GM23338 (cell line): ENCODE results near the gene ENPP4. TPM values are rescaled to one million over a fixed set of nuclear protein-coding genes. Genes with fewer than 3 reads are reported as not detected.
"Not testable (repeated sequence)": the region's sequence is repeated elsewhere in the genome, so short reads cannot be mapped to it uniquely, and the experiment has no call there.

ENCODE experiments used
- ATAC-seq: fragments of 200-7000 bp; cut with Tn5 transposase; 3 replicates; pipeline ENCODE4 v1.9.1; 2020
- DNase-seq: peaks from one replicate; pipeline ENCODE4 v3.0.0-alpha.2; 2015; ENCODE audit warnings: low spot score
- H2AFZ ChIP-seq: fragments of 200-600 bp; sonication (generic); 2 replicates; pipeline ENCODE4 v1.8.0; 2016; ENCODE audit warnings: antibody characterized with exemption, mild to moderate bottlenecking, moderate library complexity
- H3F3A ChIP-seq: fragments of 200-600 bp; sonication (generic); replicated peaks from 2 replicates; pipeline ENCODE4 v1.8.0; 2017; ENCODE audit warnings: antibody characterized with exemption, mixed run types, low read depth
- H3K27ac ChIP-seq: fragments of 200-600 bp; sonication (generic); 2 replicates; pipeline ENCODE4 v1.6.1; 2016; ENCODE audit warnings: low read depth
- H3K27me3 ChIP-seq: fragments of 200-600 bp; sonication (generic); 2 replicates; pipeline ENCODE4 v1.8.0; 2016; ENCODE audit warnings: mild to moderate bottlenecking, mixed run types, moderate library complexity; ENCODE audit not compliant: insufficient read depth
- H3K36me3 ChIP-seq: fragments of 200-600 bp; sonication (generic); 2 replicates; pipeline ENCODE4 v1.8.0; 2016; ENCODE audit warnings: mild to moderate bottlenecking; ENCODE audit not compliant: insufficient read depth
- H3K4me1 ChIP-seq: fragments of 200-600 bp; sonication (generic); 2 replicates; pipeline ENCODE4 v1.8.0; 2016; ENCODE audit warnings: mild to moderate bottlenecking, moderate library complexity; ENCODE audit not compliant: insufficient read depth
- H3K4me2 ChIP-seq: fragments of 200-600 bp; sonication (generic); 2 replicates; pipeline ENCODE4 v1.7.1; 2017; ENCODE audit warnings: mixed run types
- H3K4me3 ChIP-seq: fragments of 200-600 bp; sonication (generic); 2 replicates; pipeline ENCODE4 v1.6.1; 2016; ENCODE audit warnings: mixed run types
- H3K79me2 ChIP-seq: fragments of 200-600 bp; sonication (generic); replicated peaks from 2 replicates; pipeline ENCODE4 v1.8.0; 2017; ENCODE audit warnings: mild to moderate bottlenecking; ENCODE audit not compliant: insufficient read depth
- H3K9me2 ChIP-seq: fragments of 200-600 bp; sonication (generic); 2 replicates; pipeline ENCODE4 v1.8.0; 2017; ENCODE audit not compliant: insufficient read depth
- H4K20me1 ChIP-seq: fragments of 200-600 bp; sonication (generic); replicated peaks from 2 replicates; pipeline ENCODE4 v1.8.0; 2017; ENCODE audit warnings: mild to moderate bottlenecking; ENCODE audit not compliant: insufficient read depth
- H3K27ac Mint-ChIP-seq: 2 replicates; pipeline ENCODE4 v1.8.0; 2020; ENCODE audit warnings: inconsistent platforms, mild to moderate bottlenecking, moderate library complexity, mixed read lengths
- H3K27me3 Mint-ChIP-seq: 3 replicates; pipeline ENCODE4 v1.8.0; 2022; ENCODE audit warnings: low read depth, mild to moderate bottlenecking, moderate library complexity, mixed read lengths, inconsistent platforms; ENCODE audit not compliant: insufficient read depth, poor library complexity
- H3K36me3 Mint-ChIP-seq: 3 replicates; pipeline ENCODE4 v1.8.0; 2021; ENCODE audit warnings: low read depth, mild to moderate bottlenecking, inconsistent platforms, moderate library complexity, mixed read lengths
- H3K4me1 Mint-ChIP-seq: 3 replicates; pipeline ENCODE4 v1.8.0; 2020; ENCODE audit warnings: mild to moderate bottlenecking, inconsistent platforms, mixed read lengths
- H3K4me3 Mint-ChIP-seq: 3 replicates; pipeline ENCODE4 v1.8.0; 2021; ENCODE audit warnings: moderate library complexity, mild to moderate bottlenecking, inconsistent platforms, mixed read lengths
- H3K9me3 Mint-ChIP-seq: 3 replicates; pipeline ENCODE4 v1.8.0; 2020; ENCODE audit warnings: moderate library complexity, mild to moderate bottlenecking, inconsistent platforms, mixed read lengths
- CTCF ChIP-seq, 2 experiments: fragments of 200-600 bp in 1 of 2; sonication (generic) in 1 of 2; conservative IDR thresholded peaks; 2 replicates each; pipeline versions ENCODE4 v1.5.1 to v1.6.1; 2016 to 2017; ENCODE audit warnings: antibody characterized with exemption in 2 of 2, low read depth in 2 of 2, mild to moderate bottlenecking in 2 of 2, moderate library complexity in 1 of 2
- ETS1 ChIP-seq: IDR thresholded peaks from 2 replicates; pipeline ENCODE4 v1.6.1; 2016; ENCODE audit warnings: antibody characterized with exemption
- JUNB ChIP-seq: IDR thresholded peaks from one replicate; pipeline ENCODE4 v1.6.1; 2016; ENCODE audit warnings: antibody characterized with exemption; ENCODE audit not compliant: unreplicated experiment
- NANOG ChIP-seq: IDR thresholded peaks from 2 replicates; pipeline ENCODE4 v1.6.1; 2016; ENCODE audit warnings: antibody characterized with exemption, borderline replicate concordance
- polyA plus RNA-seq: library from polyadenylated mRNA; unstranded; fragments of >200 nt; fragmentation: Nextera tagmentation; extraction: Ambion mirVana; gene quantifications from 2 replicates; pipeline ENCODE4 v1.2.1, GENCODE V29; 2016
- total RNA-seq: library from RNA; depleted of rRNA; stranded (reverse); fragments of >200 nt; shearing (Covaris generic); gene quantifications from 2 replicates; pipeline ENCODE4 v1.2.3, GENCODE V29; 2014

The ENPP4 gene
- total and polyA plus RNA-seq, 2 experiments from 2014 or later: 2.2 to 4.4 TPM

GRCh38 chr6:46080111-46080510, 49.7 kb upstream of the ENPP4 start (continued):
- TF ChIP-seq ETS1 (no peak), CTCF (conservative IDR thresholded peaks at IDR 0.05; ENCODE audit: low read depth in 2 of 2) (no peak)

GRCh38 chr6:46085688-46086087, 44.1 kb upstream of the ENPP4 start:
- Mint-ChIP-seq H3K9me3 (peaks cover 34% of the 10 kb centered on the region), H3K36me3 (peaks cover 14% of the 10 kb centered on the region)
- H3K9me2 ChIP-seq, H3K27me3 Mint-ChIP-seq, ATAC-seq, H3K79me2 ChIP-seq, H3K4me3 ChIP-seq, H3K27me3 ChIP-seq, H3K27ac Mint-ChIP-seq, H4K20me1 ChIP-seq, H3K4me3 Mint-ChIP-seq, H3K4me1 Mint-ChIP-seq, H3K27ac ChIP-seq, H3K4me1 ChIP-seq, H3K4me2 ChIP-seq, DNase-seq, H3F3A ChIP-seq, H2AFZ ChIP-seq, H3K36me3 ChIP-seq: not testable (repeated sequence)

GRCh38 chr6:46090115-46091079, 39.4 kb upstream of the ENPP4 start:
- ATAC-seq (peak; percentile 76), DNase-seq (peak; percentile 76)
- H3K27ac Mint-ChIP-seq: no peak overlapping the region
- Histone ChIP-seq H3F3A (no peaks in the 10 kb centered on the region), H2AFZ (peak overlapping the region; percentile 53; the same call in 1 of the 2 replicates), H3K27me3 (no peaks in the 10 kb centered on the region), H3K27ac (no peak overlapping the region), H3K79me2 (no peaks in the 10 kb centered on the region), H3K9me2 (0 out of 2 replicates have a peak, but pooled peaks cover 4% of the 10 kb centered on the region), H3K4me1 (no peaks in the 10 kb centered on the region), H3K36me3 (no peaks in the 10 kb centered on the region), H3K4me2 (no peak overlapping the region), H4K20me1 (no peaks in the 10 kb centered on the region), H3K4me3 (no peak overlapping the region)
- H3K9me3 Mint-ChIP-seq: peaks cover 41% of the 10 kb centered on the region
- H3K4me3 Mint-ChIP-seq: no peak overlapping the region
- no peaks in the 10 kb centered on the region for H3K4me1 Mint-ChIP-seq
- no peaks in the 10 kb centered on the region for H3K27me3 Mint-ChIP-seq
- TF ChIP-seq CTCF (conservative IDR thresholded peaks at IDR 0.05; ENCODE audit: low read depth in 2 of 2): peak; percentile 84 to 90
- TF ChIP-seq NANOG: no peak
- no peak for TF ChIP-seq JUNB
- H3K36me3 Mint-ChIP-seq: peaks cover 28% of the 10 kb centered on the region
